Measurements from ENCODE around the gene UBB.
"Not testable (repeated sequence)": the region's sequence is repeated elsewhere in the genome, so short reads cannot be mapped to it uniquely, and the experiment has no call there.

UBB gene

GRCh38 chr17:16377941-16378341, 3.0 kb upstream of the UBB start:
- DNase-seq: no peak

GRCh38 chr17:16378636-16379282, 2.1 kb upstream of the UBB start:
- DNase-seq: peak; percentile 32

- no peak for DNase-seq
Observed at GRCh38 chr17:16379654-16380053, 1.2 kb upstream of the UBB start.

- DNase-seq: no peak
Observed at GRCh38 chr17:16381496-16381820, 567 bp downstream of the UBB start.

- no peak for DNase-seq
Observed at GRCh38 chr17:16383216-16383615, 2.3 kb downstream of the UBB start.

- DNase-seq: no peak
Observed at GRCh38 chr17:16383772-16384287, 2.9 kb downstream of the UBB start.

GRCh38 chr17:16384557-16384956, 3.7 kb downstream of the UBB start:
- DNase-seq: no peak

- not testable (repeated sequence) for DNase-seq
Observed at GRCh38 chr17:16386126-16386507, 5.2 kb downstream of the UBB start.

- no peak for DNase-seq
Observed at GRCh38 chr17:16391451-16391850, 10.6 kb downstream of the UBB start.

GRCh38 chr17:16392491-16392890, 11.6 kb downstream of the UBB start:
- not testable (repeated sequence) for DNase-seq

- DNase-seq: not testable (repeated sequence)
Observed at GRCh38 chr17:16395887-16396286, 15.0 kb downstream of the UBB start.

GRCh38 chr17:16396693-16397092, 15.8 kb downstream of the UBB start:
- peak; percentile 75 for DNase-seq

- DNase-seq: peak; percentile 86
Observed at GRCh38 chr17:16398270-16399267, 17.7 kb downstream of the UBB start.

GRCh38 chr17:16403847-16404246, 23.0 kb downstream of the UBB start:
- DNase-seq: not testable (repeated sequence)

- DNase-seq: peak; percentile 48
Observed at GRCh38 chr17:16406742-16407674, 26.1 kb downstream of the UBB start.

- DNase-seq: peak; percentile 77
Observed at GRCh38 chr17:16407911-16408588, 27.2 kb downstream of the UBB start.

GRCh38 chr17:16415031-16415924, 34.4 kb downstream of the UBB start, which contains the start of gene TRPV2:
TSS of gene TRPV2 (plus strand) at chr17:16415571. CDS start at chr17:16417669, 2,098 bp downstream.
- peak; percentile 80 for DNase-seq

- DNase-seq: no peak
Observed at GRCh38 chr17:16417399-16417798, 36.5 kb downstream of the UBB start.

GRCh38 chr17:16417896-16418684, 37.2 kb downstream of the UBB start:
- no peak for DNase-seq

GRCh38 chr17:16418685-16419068, 37.8 kb downstream of the UBB start:
- peak; percentile 40 for DNase-seq
